Measurements from ENCODE around the gene QPCT. TPM values are rescaled to one million over a fixed set of nuclear protein-coding genes. Genes with fewer than 3 reads are reported as not detected.
"Not testable (repeated sequence)": the region's sequence is repeated elsewhere in the genome, so short reads cannot be mapped to it uniquely, and the experiment has no call there.

The QPCT gene
- 1 to 10 TPM; 1.5 to 7.2 (median 2.8) TPM for total RNA-seq
- polyA plus RNA-seq, result 1 to 10 TPM; 1.3 to 4.0 TPM
- long read RNA-seq, donor 1, partial matches to known transcripts, result 0 of 2 reads
- long read RNA-seq, donor 1, other reads (novel, unspliced or antisense), result 0 of 2 reads
- long read RNA-seq, donor 2, transcript QPCT-201 (7 exons, 1,739 nt), result major isoform, 13 of 14 reads
- long read RNA-seq, donor 2, partial matches to known transcripts, result 1 of 14 reads
- long read RNA-seq, donor 2, other reads (novel, unspliced or antisense), result 0 of 14 reads
- long read RNA-seq, donor 3, partial matches to known transcripts, result 0 of 4 reads
- long read RNA-seq, donor 3, other reads (novel, unspliced or antisense), result 0 of 4 reads

DNA sequence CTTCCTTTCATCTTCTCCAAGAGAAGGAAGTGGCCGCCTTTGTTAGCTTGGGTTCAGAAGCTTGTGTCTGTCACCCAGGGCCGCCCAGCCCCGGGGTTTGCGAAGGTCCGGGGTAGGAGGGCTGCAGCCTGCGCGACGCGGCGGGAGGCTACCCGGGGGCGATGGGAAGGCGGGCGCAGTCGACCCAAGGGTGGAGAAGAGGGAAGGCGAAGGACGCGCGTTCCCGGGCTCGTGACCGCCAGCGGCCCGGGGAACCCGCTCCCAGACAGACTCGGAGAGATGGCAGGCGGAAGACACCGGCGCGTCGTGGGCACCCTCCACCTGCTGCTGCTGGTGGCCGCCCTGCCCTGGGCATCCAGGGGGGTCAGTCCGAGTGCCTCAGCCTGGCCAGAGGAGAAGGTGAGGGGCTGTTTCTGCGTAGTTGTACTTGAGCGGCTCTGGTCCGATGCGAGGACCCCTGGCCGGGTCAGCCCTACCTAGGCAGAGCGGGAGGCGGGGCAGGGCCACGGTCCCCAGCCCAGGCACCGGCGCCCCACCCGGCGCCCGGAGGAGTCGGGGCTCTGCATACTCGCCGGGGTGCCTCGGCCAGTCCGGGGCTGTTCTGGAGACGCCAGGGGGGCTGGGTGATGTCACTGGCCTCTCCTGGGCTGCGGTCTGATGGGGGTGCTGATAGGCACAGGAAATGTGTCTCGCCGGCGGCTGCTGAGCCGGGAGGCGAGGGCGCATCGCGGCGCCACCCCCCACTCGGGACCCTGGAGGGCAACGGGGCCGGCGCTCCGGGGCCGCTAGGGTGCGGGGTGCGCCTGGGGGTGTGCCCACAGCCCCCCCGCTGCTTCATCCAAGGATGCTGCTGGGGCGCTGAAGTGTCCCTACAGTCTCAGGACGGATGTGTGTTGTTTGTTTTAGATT, at the start of gene QPCT:
TSS of gene QPCT (plus strand) at position 178 of the 909 bp plus-strand sequence. CDS start at position 280, 102 bp downstream.
- 2 to 8% (median 3%) methylated on average over 38 to 73 of the region's 73 CpGs for WGBS, 4 donors
- TF ChIP-seq, protein P1, sequence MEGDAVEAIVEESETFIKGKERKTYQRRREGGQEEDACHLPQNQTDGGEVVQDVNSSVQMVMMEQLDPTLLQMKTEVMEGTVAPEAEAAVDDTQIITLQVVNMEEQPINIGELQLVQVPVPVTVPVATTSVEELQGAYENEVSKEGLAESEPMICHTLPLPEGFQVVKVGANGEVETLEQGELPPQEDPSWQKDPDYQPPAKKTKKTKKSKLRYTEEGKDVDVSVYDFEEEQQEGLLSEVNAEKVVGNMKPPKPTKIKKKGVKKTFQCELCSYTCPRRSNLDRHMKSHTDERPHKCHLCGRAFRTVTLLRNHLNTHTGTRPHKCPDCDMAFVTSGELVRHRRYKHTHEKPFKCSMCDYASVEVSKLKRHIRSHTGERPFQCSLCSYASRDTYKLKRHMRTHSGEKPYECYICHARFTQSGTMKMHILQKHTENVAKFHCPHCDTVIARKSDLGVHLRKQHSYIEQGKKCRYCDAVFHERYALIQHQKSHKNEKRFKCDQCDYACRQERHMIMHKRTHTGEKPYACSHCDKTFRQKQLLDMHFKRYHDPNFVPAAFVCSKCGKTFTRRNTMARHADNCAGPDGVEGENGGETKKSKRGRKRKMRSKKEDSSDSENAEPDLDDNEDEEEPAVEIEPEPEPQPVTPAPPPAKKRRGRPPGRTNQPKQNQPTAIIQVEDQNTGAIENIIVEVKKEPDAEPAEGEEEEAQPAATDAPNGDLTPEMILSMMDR (IDR thresholded peaks at IDR 0.05), result no peak
- no peak for TF ChIP-seq POLR2A (IDR thresholded peaks at IDR 0.05)
- Histone ChIP-seq H3K4me3 (peak within 1 kb of the TSS; percentile 52 to 83 (median 70)), H3K36me3 (no peaks in the 10 kb centered on the region), H3K27me3 (no peaks in the 10 kb centered on the region), H3K27ac (peak within 1 kb of the TSS; percentile 43 to 85 (median 71)), H3K9me3 (no peaks in the 10 kb centered on the region), H3K4me1 (peaks cover 0 to 45% (median 19%) of the 10 kb centered on the region in 12 donors)
- ATAC-seq, result peak in 3 of 4 donors; percentile 69 to 71 (median 69)
- intact Hi-C loops (cut with DNase I), result no loop called here
- DNase-seq, result peak; percentile 47 to 80 (median 56)

DNA sequence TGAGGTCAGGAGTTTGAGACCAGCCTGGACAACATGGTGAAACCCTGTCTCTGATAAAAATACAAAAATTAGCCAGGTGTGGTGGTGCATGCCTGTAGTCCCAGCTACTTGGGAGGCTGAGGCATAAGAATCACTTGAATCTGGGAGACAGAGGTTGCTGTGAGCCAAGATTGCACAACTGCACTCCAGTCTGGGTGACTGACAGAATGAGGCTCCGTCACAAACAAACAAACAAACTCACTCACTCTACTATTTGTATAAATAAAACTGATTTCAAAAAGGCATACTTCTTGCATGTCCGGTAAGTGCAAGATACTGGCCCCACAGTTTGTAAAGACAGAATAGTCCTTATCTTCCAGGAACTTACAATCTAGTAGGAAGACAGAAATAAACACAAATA, 49.6 kb upstream of the QPCT start:
- intact Hi-C loops (cut with DNase I); ATAC-seq: not testable (repeated sequence)
- WGBS, 4 donors, result 95 to 100% (median 97%) methylated on average over 2 of the region's 2 CpGs

DNA sequence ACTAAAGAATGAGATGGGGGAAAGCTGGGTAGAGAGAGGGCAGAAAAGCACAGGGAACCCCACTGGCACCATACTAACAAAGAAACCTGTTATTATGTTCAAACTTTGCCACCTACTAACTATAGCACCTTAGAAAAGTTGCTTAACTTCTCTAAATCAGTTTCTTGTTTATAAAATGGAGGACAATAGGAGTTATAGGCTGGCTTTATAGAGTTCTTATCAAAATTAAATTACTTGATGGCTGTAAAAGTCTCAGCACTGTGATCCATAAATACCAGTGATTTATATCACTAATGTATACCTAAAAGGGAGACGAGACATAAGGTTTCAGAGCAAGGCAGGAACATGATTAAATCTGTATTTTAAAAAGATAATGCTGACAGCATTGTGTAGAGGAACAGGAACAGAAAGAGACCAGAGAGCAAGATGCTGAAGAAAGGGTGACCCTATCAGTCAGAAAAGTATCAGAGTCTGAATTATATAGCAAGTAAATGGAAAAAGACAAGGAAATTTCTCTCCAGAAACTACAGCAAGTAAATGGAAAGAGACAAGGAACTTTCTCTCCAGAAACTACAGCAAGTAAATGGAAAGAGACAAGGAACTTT, 48.9 kb upstream of the QPCT start:
- DNase-seq, result no peak
- H3K36me3 ChIP-seq, result peaks cover 0 to 27% (median 9%) of the 10 kb centered on the region in 9 donors
- intact Hi-C loops (cut with DNase I), result no loop called here
- no peak for ATAC-seq
- H3K27me3 ChIP-seq, result no peaks in the 10 kb centered on the region
- no peak overlapping the region for H3K4me3 ChIP-seq
- H3K27ac ChIP-seq, result no peak overlapping the region
- H3K4me1 ChIP-seq, result no peaks in the 10 kb centered on the region
- TF ChIP-seq, protein P1 (IDR thresholded peaks at IDR 0.05), result no peak
- TF ChIP-seq POLR2A (IDR thresholded peaks at IDR 0.05), result no peak
- H3K9me3 ChIP-seq, result no peaks in the 10 kb centered on the region
- WGBS, 4 donors, result 88 to 91% (median 89%) methylated on average over 1 of the region's 1 CpG

More for the DNA sequence above, 49.6 kb upstream of the QPCT start:
- H3K36me3 ChIP-seq, result peaks cover 0 to 34% (median 14%) of the 10 kb centered on the region in 9 donors
- not testable (repeated sequence) for H3K4me1 ChIP-seq, H3K27me3 ChIP-seq, DNase-seq, H3K27ac ChIP-seq, H3K9me3 ChIP-seq, H3K4me3 ChIP-seq

DNA sequence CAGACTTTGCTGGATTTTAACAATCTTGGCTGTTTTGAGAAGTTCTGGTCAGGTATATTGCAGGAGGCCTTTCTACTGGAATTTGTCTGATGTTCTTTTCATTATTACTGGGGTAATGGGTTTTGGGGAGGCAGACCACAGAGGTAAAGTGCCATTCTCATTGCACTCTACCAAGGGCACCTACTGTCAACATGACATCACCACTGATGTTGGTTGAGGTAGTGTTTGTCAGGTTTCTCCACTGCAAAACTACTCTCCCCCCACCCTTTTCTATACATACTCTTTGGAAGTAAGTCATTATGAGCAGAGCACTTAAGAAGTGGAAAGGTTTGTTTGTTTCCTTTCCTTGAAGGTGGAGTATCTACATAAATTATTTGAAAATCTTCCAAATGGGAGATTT, 46.8 kb upstream of the QPCT start:
- Histone ChIP-seq H3K9me3 (no peaks in the 10 kb centered on the region), H3K4me3 (no peak overlapping the region), H3K27ac (no peak overlapping the region), H3K36me3 (peaks cover 0 to 7% (median 0%) of the 10 kb centered on the region in 9 donors), H3K27me3 (no peaks in the 10 kb centered on the region), H3K4me1 (peaks cover 0 to 6% (median 0%) of the 10 kb centered on the region in 12 donors)
- DNase-seq (no peak), ATAC-seq (no peak)
- intact Hi-C loops (cut with DNase I), result no loop called here
- no peak for TF ChIP-seq POLR2A (IDR thresholded peaks at IDR 0.05)
- TF ChIP-seq, protein P1 (IDR thresholded peaks at IDR 0.05), result no peak

Measured in heart left ventricle (tissue), 16 donors.